Fibroblast of the aortic adventitia (primary cell): ENCODE measurements around the gene MAPKAP1. TPM values are rescaled to one million over a fixed set of nuclear protein-coding genes. Genes with fewer than 3 reads are reported as not detected.

Experiments used
- DNase-seq: peaks from one replicate; pipeline ENCODE4 v3.0.0-alpha.2; 2010; ENCODE audit warnings: low read depth
- H3K4me3 ChIP-seq: 2 replicates; pipeline ENCODE4 v1.5.1; 2011; ENCODE audit warnings: low read depth, mild to moderate bottlenecking, control low read depth, low read length, moderate library complexity
- CTCF ChIP-seq: IDR thresholded peaks from 2 replicates; pipeline ENCODE4 v1.5.1; 2011; ENCODE audit warnings: mild to moderate bottlenecking, low read length, control low read depth, inconsistent platforms; ENCODE audit not compliant: insufficient read depth
- total RNA-seq: library from RNA; depleted of rRNA; stranded (reverse); fragments of >200 nt; gene quantifications from 2 replicates; pipeline ENCODE4 v1.2.3, GENCODE V29; 2012; ENCODE audit warnings: low replicate concordance

The MAPKAP1 gene
- total RNA-seq, 1 donor, result 90.6 TPM

GRCh38 chr9:125470189-125470588, 236.8 kb downstream of the MAPKAP1 start:
- no peak for TF ChIP-seq CTCF
- no peak overlapping the region for H3K4me3 ChIP-seq
- DNase-seq, result no peak

GRCh38 chr9:125468646-125469045, 238.4 kb downstream of the MAPKAP1 start:
- no peak for DNase-seq
- H3K4me3 ChIP-seq, result no peak overlapping the region
- no peak for TF ChIP-seq CTCF

- TF ChIP-seq CTCF, result no peak
- peak; percentile 26 for DNase-seq
- H3K4me3 ChIP-seq, result no peak overlapping the region
Measured at GRCh38 chr9:125467116-125467740, 239.8 kb downstream of the MAPKAP1 start.

GRCh38 chr9:125466411-125466810, 240.6 kb downstream of the MAPKAP1 start:
- DNase-seq, result peak; percentile 10
- TF ChIP-seq CTCF, result no peak
- no peak overlapping the region for H3K4me3 ChIP-seq

GRCh38 chr9:125464591-125465385, 242.2 kb downstream of the MAPKAP1 start:
- H3K4me3 ChIP-seq, result no peak overlapping the region
- DNase-seq, result no peak
- no peak for TF ChIP-seq CTCF

- no peak for TF ChIP-seq CTCF
- DNase-seq, result no peak
- no peak overlapping the region for H3K4me3 ChIP-seq
Measured at GRCh38 chr9:125463926-125464325, 243.1 kb downstream of the MAPKAP1 start.
